Adrenal gland (tissue), 12 donors: ENCODE data around the gene NIM1K. TPM values are rescaled to one million over a fixed set of nuclear protein-coding genes. Genes with fewer than 3 reads are reported as not detected.

Experiments used
- DNase-seq, 7 donors: peaks; one replicate each; pipeline ENCODE4 v3.0.0-alpha.2; 2019 to 2020
- H3K27ac ChIP-seq, 5 donors: fragments of 200-600 bp; sonication (generic) in 4 of 5; 1 replicate in 3 of 5; 2 replicates in 2 of 5; pipeline versions ENCODE4 v1.5.1 to v1.8.0; 2016 to 2020; ENCODE audit warnings: mild to moderate bottlenecking in 1 of 5
- H3K27me3 ChIP-seq: fragments of 200-600 bp; 2 replicates; pipeline ENCODE4 v1.8.0; 2021
- H3K36me3 ChIP-seq, 2 donors: fragments of 200-600 bp; replicated peaks in 1 of 2; 1 replicate in 1 of 2; 2 replicates in 1 of 2; pipeline versions ENCODE4 v1.5.1 to v1.8.0; 2018 to 2022
- H3K4me1 ChIP-seq, 2 donors: fragments of 200-600 bp; replicated peaks in 1 of 2; 1 replicate in 1 of 2; 2 replicates in 1 of 2; pipeline versions ENCODE4 v1.5.1 to v1.8.0; 2018 to 2021
- H3K4me3 ChIP-seq, 4 donors: fragments of 200-600 bp; sonication (generic) in 3 of 4; one replicate each; pipeline ENCODE4 v1.5.1; 2016 to 2018
- H3K9me3 ChIP-seq, 3 donors: fragments of 200-600 bp; sonication (generic) in 1 of 3; replicated peaks in 1 of 3; 1 replicate in 2 of 3; 2 replicates in 1 of 3; pipeline versions ENCODE4 v1.5.1 to v1.8.0; 2016 to 2021
- CTCF ChIP-seq, 6 experiments: fragments of 450-650 bp in 4 of 6; fragments of 200-600 bp in 2 of 6; sonication (generic) in 1 of 6; IDR thresholded peaks; 1 replicate in 5 of 6; 2 replicates in 1 of 6; pipeline versions ENCODE4 v1.5.1 to v1.8.0; 2016 to 2021; ENCODE audit warnings: antibody characterized with exemption in 6 of 6, mild to moderate bottlenecking in 2 of 6, moderate library complexity in 1 of 6
- POLR2A ChIP-seq, 2 donors: fragments of 450-650 bp; IDR thresholded peaks; one replicate each; pipeline ENCODE4 v1.6.1; 2017; ENCODE audit warnings: antibody characterized with exemption in 2 of 2, mild to moderate bottlenecking in 2 of 2, moderate library complexity in 1 of 2
- WGBS, 4 donors: extraction: QIAGEN DNeasy Blood & Tissue Kit in 2 of 4; methylation state at CpG; one replicate each; pipeline versions ENCODE4 v1.1.5 to v1.1.7; 2013 to 2017; 5-methylcytosine and 5-hydroxymethylcytosine counted together
- intact Hi-C, 2 donors: fragments of 100-400 bp; cut with DNase I; formaldehyde crosslinking; loops; one replicate each; pipeline versions ENCODE4 v1.14.1 to v1.15.0; 2022 to 2023
- polyA plus RNA-seq, 3 donors: library from polyadenylated mRNA; stranded (reverse); fragments of 200-250 nt in 2 of 3; fragments of 350-450 nt in 1 of 3; fragmentation: Illumina TruSeq in 1 of 3; extraction: RNeasy Lipid Tissue Mini Kit (QIAGEN cat#74804) in 1 of 3; gene quantifications; one replicate each; pipeline ENCODE4 v1.2.3, GENCODE V29; 2013 to 2014
- total RNA-seq, 9 donors: library from RNA; depleted of rRNA in 4 of 9; stranded (reverse); fragments of >200 nt in 4 of 9; fragments of 120-200 nt in 1 of 9; fragmentation: NEBNext Ultra II Directional in 1 of 9; extraction: Animal tissue kit (Norgen Biotek cat#: 25700) in 1 of 9; gene quantifications; one replicate each; pipeline versions ENCODE4 v1.1.0 to v1.2.4, GENCODE V29; 2013 to 2023
- donor health status: healthy with polysubstance abuse.
- donor health status: Bipolar disorder and iron deficiency.
- donor health status: DM: yes; HTN: yes; CAD: no.
- donor health status: DM: no; HTN: no; CAD: no.
- donor health status: DM: no; HTN: no; CAD: no.
- donor health status: DM: yes; HTN: yes; CAD: no.

NIM1K gene
- total and polyA plus RNA-seq, 12 donors = 0.18 to 3.9 (median 1.1) TPM

GRCh38 chr5:43231977-43232376 is 40.0 kb downstream of the NIM1K start:
- intact Hi-C loops = loop anchor here in 1 of 2 donors (5.0 kb wide), 1 partner anchor 155 kb away; no protein-coding TSS in a partner anchor
- Histone ChIP-seq H3K27ac (no peak overlapping the region), H3K4me1 (no peaks in the 10 kb centered on the region), H3K4me3 (no peak overlapping the region), H3K9me3 (no peaks in the 10 kb centered on the region), H3K36me3 (no peaks in the 10 kb centered on the region), H3K27me3 (no peaks in the 10 kb centered on the region)
- 60 to 70% (median 64%) methylated on average over 3 of the region's 3 CpGs for WGBS, 4 donors
- DNase-seq = peak in 2 of 7 donors; percentile 4 to 7
- TF ChIP-seq POLR2A (IDR thresholded peaks at IDR 0.05) (no peak), CTCF (IDR thresholded peaks at IDR 0.05) (peak in 3 of 6 experiments; percentile 16 to 20 (median 19))

- no peak for DNase-seq
- intact Hi-C loops = loop anchor here in 1 of 2 donors (5.0 kb wide), 1 partner anchor 154 kb away; no protein-coding TSS in a partner anchor
- Histone ChIP-seq H3K9me3 (no peaks in the 10 kb centered on the region), H3K4me1 (no peaks in the 10 kb centered on the region), H3K4me3 (no peak overlapping the region), H3K27ac (no peak overlapping the region), H3K27me3 (no peaks in the 10 kb centered on the region), H3K36me3 (no peaks in the 10 kb centered on the region)
- WGBS, 4 donors = 88 to 91% (median 90%) methylated on average over 11 to 15 of the region's 15 CpGs
- TF ChIP-seq CTCF (IDR thresholded peaks at IDR 0.05) (no peak), POLR2A (IDR thresholded peaks at IDR 0.05) (no peak)
These were observed 41.2 kb downstream of the NIM1K start for GRCh38 chr5:43232943-43233833.

GRCh38 chr5:43233946-43234345 is 41.9 kb downstream of the NIM1K start:
- intact Hi-C loops = loop anchor here in 1 of 2 donors (5.0 kb wide), 1 partner anchor 153 kb away; no protein-coding TSS in a partner anchor
- 59 to 73% (median 65%) methylated on average over 3 of the region's 3 CpGs for WGBS, 4 donors
- no peaks in the 10 kb centered on the region for H3K9me3 ChIP-seq

More at GRCh38 chr5:43233946-43234345, 41.9 kb downstream of the NIM1K start:
- TF ChIP-seq POLR2A (IDR thresholded peaks at IDR 0.05) (no peak), CTCF (IDR thresholded peaks at IDR 0.05) (no peak)
- Histone ChIP-seq H3K27ac (no peak overlapping the region), H3K36me3 (no peaks in the 10 kb centered on the region), H3K27me3 (no peaks in the 10 kb centered on the region), H3K4me3 (no peak overlapping the region), H3K4me1 (no peaks in the 10 kb centered on the region)
- DNase-seq = no peak
